ENCODE results near the gene AIG1. TPM values are rescaled to one million over a fixed set of nuclear protein-coding genes. Genes with fewer than 3 reads are reported as not detected.
"Not testable (repeated sequence)": the region's sequence is repeated elsewhere in the genome, so short reads cannot be mapped to it uniquely, and the experiment has no call there.

AIG1 gene
- polyA plus RNA-seq, 1 experiment, result 65.1 TPM

DNA sequence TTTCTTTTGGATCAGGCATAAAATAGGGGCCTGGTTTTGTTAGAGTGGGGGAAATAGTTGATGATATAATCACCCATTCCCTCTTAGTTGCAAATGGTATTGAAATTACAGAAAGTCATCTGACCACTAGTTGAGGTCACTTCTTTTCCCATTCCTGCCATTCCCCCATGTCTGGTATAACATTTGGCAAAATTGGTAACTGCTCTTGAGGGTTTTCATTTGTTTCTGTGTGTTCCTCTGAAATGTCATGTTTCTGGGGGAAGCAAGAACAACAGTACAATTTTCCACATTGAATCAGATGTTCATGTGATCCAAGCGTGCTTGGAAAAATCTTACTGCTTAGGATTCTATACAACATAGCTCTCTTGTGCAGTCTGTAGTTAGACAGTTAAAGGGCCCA lies 7.3 kb downstream of the AIG1 start:
- POLR2A ChIA-PET, result no interaction called here
- H3K27me3 ChIP-seq (ENCODE audit: control insufficient read depth, insufficient read depth, low read length), result no peaks in the 10 kb centered on the region
- TF ChIP-seq, protein P1, sequence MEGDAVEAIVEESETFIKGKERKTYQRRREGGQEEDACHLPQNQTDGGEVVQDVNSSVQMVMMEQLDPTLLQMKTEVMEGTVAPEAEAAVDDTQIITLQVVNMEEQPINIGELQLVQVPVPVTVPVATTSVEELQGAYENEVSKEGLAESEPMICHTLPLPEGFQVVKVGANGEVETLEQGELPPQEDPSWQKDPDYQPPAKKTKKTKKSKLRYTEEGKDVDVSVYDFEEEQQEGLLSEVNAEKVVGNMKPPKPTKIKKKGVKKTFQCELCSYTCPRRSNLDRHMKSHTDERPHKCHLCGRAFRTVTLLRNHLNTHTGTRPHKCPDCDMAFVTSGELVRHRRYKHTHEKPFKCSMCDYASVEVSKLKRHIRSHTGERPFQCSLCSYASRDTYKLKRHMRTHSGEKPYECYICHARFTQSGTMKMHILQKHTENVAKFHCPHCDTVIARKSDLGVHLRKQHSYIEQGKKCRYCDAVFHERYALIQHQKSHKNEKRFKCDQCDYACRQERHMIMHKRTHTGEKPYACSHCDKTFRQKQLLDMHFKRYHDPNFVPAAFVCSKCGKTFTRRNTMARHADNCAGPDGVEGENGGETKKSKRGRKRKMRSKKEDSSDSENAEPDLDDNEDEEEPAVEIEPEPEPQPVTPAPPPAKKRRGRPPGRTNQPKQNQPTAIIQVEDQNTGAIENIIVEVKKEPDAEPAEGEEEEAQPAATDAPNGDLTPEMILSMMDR (IDR thresholded peaks at IDR 0.05; ENCODE audit: low read depth, low read length), result no peak
- no peaks in the 10 kb centered on the region for H3K9me3 ChIP-seq (ENCODE audit: control insufficient read depth, insufficient read depth, low read length)
- no peak overlapping the region for H3K27ac ChIP-seq (ENCODE audit: low read depth, low read length)
- no peak overlapping the region for H3K4me3 ChIP-seq (ENCODE audit: low read depth, low read length)
- CTCF ChIA-PET, result no interaction called here
- no peak for DNase-seq (ENCODE audit: low read depth, low spot score)

DNA sequence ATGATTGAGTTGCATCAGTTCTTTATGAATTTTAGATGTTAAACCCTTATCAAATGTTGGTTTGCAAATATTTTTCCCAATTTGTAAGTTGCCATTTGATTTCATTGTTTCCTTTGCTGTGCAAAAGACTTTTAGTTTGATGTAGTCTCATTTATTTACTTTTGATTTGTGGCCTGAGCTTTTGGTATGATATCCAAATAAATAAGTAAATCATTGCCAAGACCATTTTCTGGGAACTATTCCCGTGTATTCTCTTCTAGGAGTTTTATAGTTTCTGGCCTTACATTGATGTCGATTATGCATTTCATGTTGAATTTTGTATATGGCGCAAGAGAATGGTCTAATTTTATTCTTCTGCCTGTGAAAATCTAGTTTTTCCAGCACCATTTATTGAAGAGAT lies 13.4 kb downstream of the AIG1 start:
- Histone ChIP-seq H3K27ac (ENCODE audit: low read depth, low read length) (no peak overlapping the region), H3K27me3 (ENCODE audit: control insufficient read depth, insufficient read depth, low read length) (no peaks in the 10 kb centered on the region), H3K4me3 (ENCODE audit: low read depth, low read length) (no peak overlapping the region), H3K9me3 (ENCODE audit: control insufficient read depth, insufficient read depth, low read length) (0 out of 2 replicates have a peak, but pooled peaks cover 2% of the 10 kb centered on the region)
- no peak for DNase-seq (ENCODE audit: low read depth, low spot score)
- TF ChIP-seq, protein P1 (IDR thresholded peaks at IDR 0.05; ENCODE audit: low read depth, low read length), result no peak
- ChIA-PET POLR2A (no interaction called here), CTCF (interaction anchor here (0.6 kb wide), 1 partner anchor 14 kb away, joined by 3 read pairs; no protein-coding TSS in a partner anchor)

DNA sequence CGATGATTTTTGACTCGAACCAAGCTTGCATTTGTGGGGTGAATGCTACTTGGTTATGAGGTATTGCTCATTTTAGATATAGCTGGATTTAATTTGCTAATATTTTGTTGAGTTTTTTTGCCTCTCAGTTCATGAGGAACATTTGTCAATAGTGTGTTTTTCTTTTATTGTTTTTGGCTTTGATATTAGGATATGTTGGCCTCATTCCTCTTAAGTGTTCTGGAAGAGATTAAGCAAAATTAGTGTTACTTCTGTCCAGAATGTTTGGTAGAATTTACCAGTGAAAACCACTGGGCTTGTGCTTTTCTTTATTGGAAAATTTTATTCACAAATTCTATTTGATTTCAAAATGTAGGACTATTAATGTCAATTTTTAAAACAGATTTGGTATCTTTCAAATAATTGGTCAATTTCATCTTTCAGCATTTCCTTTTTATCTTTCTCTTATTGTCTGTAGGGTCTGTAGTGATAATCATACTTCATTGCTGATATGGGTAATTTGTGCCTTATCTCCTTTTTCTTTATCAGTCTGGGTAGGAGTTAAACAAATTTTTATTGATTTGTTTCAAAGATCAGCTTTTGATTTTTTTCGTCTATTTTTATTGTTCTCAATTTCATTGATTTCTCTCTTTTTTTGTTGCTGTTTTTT lies 14.1 kb downstream of the AIG1 start:
- CTCF ChIA-PET, result no interaction called here
- no peak overlapping the region for H3K4me3 ChIP-seq (ENCODE audit: low read depth, low read length)
- no peak overlapping the region for H3K27ac ChIP-seq (ENCODE audit: low read depth, low read length)
- H3K27me3 ChIP-seq (ENCODE audit: control insufficient read depth, insufficient read depth, low read length), result no peaks in the 10 kb centered on the region
- H3K9me3 ChIP-seq (ENCODE audit: control insufficient read depth, insufficient read depth, low read length), result 0 out of 2 replicates have a peak, but pooled peaks cover 2% of the 10 kb centered on the region
- POLR2A ChIA-PET, result no interaction called here
- TF ChIP-seq, protein P1 (IDR thresholded peaks at IDR 0.05; ENCODE audit: low read depth, low read length), result no peak
- no peak for DNase-seq (ENCODE audit: low read depth, low spot score)

DNA sequence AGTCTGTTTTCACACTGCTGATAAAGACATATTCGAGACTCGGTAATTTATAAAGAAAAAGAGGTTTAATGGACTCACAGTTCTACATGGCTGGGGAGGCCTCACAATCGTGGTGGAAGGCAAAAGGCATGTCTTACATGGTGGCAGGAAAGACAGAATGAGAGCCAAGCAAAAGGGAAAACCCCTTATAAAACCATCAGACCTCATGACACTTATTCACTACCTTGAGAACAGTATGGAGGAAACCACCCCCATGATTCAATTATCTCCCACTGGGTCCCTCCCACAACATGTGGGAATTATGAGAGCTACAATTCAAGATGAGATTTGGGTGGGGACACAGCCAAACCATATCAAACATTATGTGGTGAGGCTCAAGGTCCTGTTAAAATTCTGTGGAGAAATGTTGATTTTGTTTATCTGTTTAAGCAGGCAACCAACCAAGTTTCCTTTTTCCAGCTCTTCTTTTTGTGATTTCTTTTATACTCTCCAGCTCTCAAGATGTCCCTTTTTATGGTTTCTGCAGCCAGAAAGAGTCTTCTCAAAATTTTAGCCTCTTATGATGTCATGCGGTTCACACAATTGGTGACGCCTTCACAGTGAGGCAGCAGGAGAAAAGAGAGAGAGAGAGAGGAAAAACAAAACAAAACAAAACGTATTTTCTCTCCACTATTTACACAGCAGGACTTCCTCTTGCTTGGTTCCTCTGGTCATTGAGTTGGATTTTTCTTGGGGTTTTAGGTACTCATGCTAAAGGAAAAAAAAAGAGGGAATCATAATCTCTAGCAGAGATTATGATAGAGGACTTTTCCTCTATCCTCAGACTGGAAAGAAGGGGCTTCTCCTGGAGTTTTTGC lies 18.0 kb downstream of the AIG1 start:
- ChIA-PET POLR2A (no interaction called here), CTCF (no interaction called here)
- no peak overlapping the region for H3K4me3 ChIP-seq (ENCODE audit: low read depth, low read length)
- DNase-seq (ENCODE audit: low read depth, low spot score), result no peak
- no peak overlapping the region for H3K27ac ChIP-seq (ENCODE audit: low read depth, low read length)
- H3K9me3 ChIP-seq (ENCODE audit: control insufficient read depth, insufficient read depth, low read length), result 0 out of 2 replicates have a peak, but pooled peaks cover 2% of the 10 kb centered on the region
- TF ChIP-seq, protein P1 (IDR thresholded peaks at IDR 0.05; ENCODE audit: low read depth, low read length), result no peak
- no peaks in the 10 kb centered on the region for H3K27me3 ChIP-seq (ENCODE audit: control insufficient read depth, insufficient read depth, low read length)

DNA sequence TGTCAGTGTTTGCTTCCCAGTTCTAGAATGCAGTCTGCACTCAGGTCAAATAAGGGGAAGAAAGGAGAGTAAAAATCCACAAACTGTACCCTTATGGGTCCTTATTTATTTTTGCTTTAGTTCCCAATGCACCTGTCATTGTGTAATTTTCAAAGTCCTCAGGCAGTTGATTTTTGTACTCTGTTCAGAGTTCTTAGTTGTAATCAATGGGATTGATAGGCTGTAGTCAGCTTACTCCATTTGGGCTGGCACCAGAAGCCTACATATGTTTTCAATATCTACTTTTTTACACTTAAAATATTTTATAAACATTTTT lies 18.6 kb downstream of the AIG1 start:
- Histone ChIP-seq H3K27me3 (ENCODE audit: control insufficient read depth, insufficient read depth, low read length) (no peaks in the 10 kb centered on the region), H3K9me3 (ENCODE audit: control insufficient read depth, insufficient read depth, low read length) (0 out of 2 replicates have a peak, but pooled peaks cover 2% of the 10 kb centered on the region), H3K27ac (ENCODE audit: low read depth, low read length) (no peak overlapping the region), H3K4me3 (ENCODE audit: low read depth, low read length) (no peak overlapping the region)
- ChIA-PET CTCF (no interaction called here), POLR2A (no interaction called here)
- DNase-seq (ENCODE audit: low read depth, low spot score), result no peak
- TF ChIP-seq, protein P1 (IDR thresholded peaks at IDR 0.05; ENCODE audit: low read depth, low read length), result no peak

DNA sequence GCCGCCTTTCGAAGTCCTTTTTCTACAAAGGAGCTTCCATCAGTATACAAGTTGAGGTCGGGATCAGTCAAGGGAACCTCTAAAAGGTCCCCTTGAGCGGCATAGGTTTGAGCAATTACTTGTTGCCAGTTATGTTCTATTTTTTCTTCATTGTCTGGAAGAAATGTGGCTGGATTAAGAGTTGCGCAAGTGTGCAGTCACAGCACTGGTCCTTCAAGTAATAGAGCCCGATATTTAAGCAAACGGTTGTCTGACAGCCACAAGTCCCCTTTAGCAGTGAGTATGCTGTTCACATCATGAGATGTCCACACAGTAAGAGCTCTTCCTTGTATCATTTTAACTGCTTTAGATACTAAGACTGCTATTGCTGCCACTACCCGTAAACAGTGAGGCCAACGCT lies 21.6 kb downstream of the AIG1 start:
- CTCF ChIA-PET; H3K27me3 ChIP-seq (ENCODE audit: control insufficient read depth, insufficient read depth, low read length); DNase-seq (ENCODE audit: low read depth, low spot score); H3K27ac ChIP-seq (ENCODE audit: low read depth, low read length); H3K9me3 ChIP-seq (ENCODE audit: control insufficient read depth, insufficient read depth, low read length); H3K4me3 ChIP-seq (ENCODE audit: low read depth, low read length); POLR2A ChIA-PET: not testable (repeated sequence)

DNA sequence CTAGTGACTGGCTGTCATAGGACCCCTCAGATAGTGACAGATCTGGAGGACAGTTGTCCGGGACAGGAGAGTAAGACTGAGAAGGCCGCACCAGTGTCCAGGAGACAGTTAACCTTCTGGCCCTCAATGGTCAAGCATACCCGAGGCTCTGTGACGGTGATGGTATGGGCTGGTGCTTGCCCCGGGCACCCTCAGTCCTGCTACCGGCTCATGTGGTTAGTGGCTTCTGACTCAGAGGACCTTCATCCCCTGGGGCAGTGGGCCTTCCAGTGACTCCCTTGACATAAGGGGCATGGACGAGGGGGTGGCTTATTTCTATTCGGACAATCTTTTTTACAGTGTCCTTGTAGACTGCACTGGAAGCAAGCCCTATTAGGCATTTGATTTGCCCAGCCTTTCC lies 23.3 kb downstream of the AIG1 start:
- H3K27me3 ChIP-seq (ENCODE audit: control insufficient read depth, insufficient read depth, low read length); DNase-seq (ENCODE audit: low read depth, low spot score); POLR2A ChIA-PET; H3K9me3 ChIP-seq (ENCODE audit: control insufficient read depth, insufficient read depth, low read length); CTCF ChIA-PET; H3K27ac ChIP-seq (ENCODE audit: low read depth, low read length); H3K4me3 ChIP-seq (ENCODE audit: low read depth, low read length): not testable (repeated sequence)

Measured in AG04450 (cell line).